A549 (cell line): ENCODE measurements around the gene PRKX. TPM values are rescaled to one million over a fixed set of nuclear protein-coding genes. Genes with fewer than 3 reads are reported as not detected.
"Not testable (repeated sequence)": the region's sequence is repeated elsewhere in the genome, so short reads cannot be mapped to it uniquely, and the experiment has no call there.

Source experiments
- ATAC-seq, 2 experiments: fragments of 200-7000 bp in 1 of 2; fragments of >200 bp in 1 of 2; cut with Nextera tagmentation in 1 of 2; cut with Tn5 transposase in 1 of 2; 3 replicates each; pipeline versions ENCODE4 v1.8.0 to v1.9.1; 2018 to 2020; ENCODE audit warnings: mild to moderate bottlenecking in 1 of 2, moderate library complexity in 1 of 2
- CTCF ChIA-PET: fragments of 300-600 bp; sonication (Branson Sonifier 250); formaldehyde crosslinking; extraction: SDS; loops from one replicate; lab custom pipeline; 2021; ENCODE audit warnings: antibody characterized with exemption, inconsistent platforms; lab: Yijun Ruan, JAX
- POLR2A ChIA-PET: fragments of 350-600 bp; formaldehyde crosslinking; extraction: SDS; loops from one replicate; lab custom pipeline; 2021; ENCODE audit warnings: antibody characterized with exemption, inconsistent platforms; lab: Yijun Ruan, JAX
- DNase-seq, 2 experiments: peaks; one replicate each; pipeline versions ENCODE4 v3.0.0 to v3.0.0-alpha.2; 2011 to 2016; ENCODE audit warnings: low read depth in 1 of 2, low spot score in 1 of 2
- FAIRE-seq: peaks from 2 replicates; lab custom pipeline; 2011; peaks lifted over from hg19 to GRCh38; lab: Jason Lieb, UNC
- H3K27ac ChIP-seq, 2 experiments: fragments of >200 bp; sonication (Bioruptor Twin); formaldehyde crosslinking; 3 replicates each; pipeline ENCODE4 v1.5.1; 2016 to 2017
- H3K4me1 ChIP-seq: fragments of >200 bp; sonication (Bioruptor Twin); formaldehyde crosslinking; 3 replicates; pipeline ENCODE4 v1.6.1; 2016
- H3K4me2 ChIP-seq: fragments of >200 bp; sonication (Bioruptor Twin); formaldehyde crosslinking; 3 replicates; pipeline ENCODE4 v1.6.1; 2016
- H3K4me3 ChIP-seq: fragments of >200 bp; sonication (Bioruptor Twin); formaldehyde crosslinking; 3 replicates; pipeline ENCODE4 v1.5.1; 2016
- H3K9me3 ChIP-seq: fragments of >200 bp; sonication (Bioruptor Twin); formaldehyde crosslinking; 3 replicates; pipeline ENCODE4 v1.6.1; 2016
- BHLHE40 ChIP-seq: IDR thresholded peaks from 2 replicates; pipeline ENCODE4 v1.6.1; 2012; ENCODE audit warnings: low read depth, low read length, inconsistent platforms
- CHD2 ChIP-seq: fragments of 150-350 bp; IDR thresholded peaks from 2 replicates; pipeline ENCODE4 v1.6.1; 2014; ENCODE audit warnings: low read length; ENCODE audit not compliant: partially characterized antibody
- CHD4 ChIP-seq: fragments of 200-600 bp; sonication (generic); IDR thresholded peaks from 2 replicates; pipeline ENCODE4 v1.6.1; 2016; ENCODE audit warnings: antibody characterized with exemption, mild to moderate bottlenecking, borderline replicate concordance
- HOXA7 ChIP-seq: fragments of 250-450 bp; sonication (Bioruptor Pico); IDR thresholded peaks from 2 replicates; pipeline ENCODE4 v1.5.0; 2020; ENCODE audit warnings: mild to moderate bottlenecking, moderate library complexity
- KDM1A ChIP-seq: fragments of 200-600 bp; sonication (generic); IDR thresholded peaks from 2 replicates; pipeline ENCODE4 v1.6.1; 2016; ENCODE audit warnings: low read depth, mild to moderate bottlenecking
- KDM5A ChIP-seq: fragments of 200-600 bp; sonication (generic); IDR thresholded peaks from 2 replicates; pipeline ENCODE4 v1.6.1; 2016; ENCODE audit warnings: antibody characterized with exemption, mild to moderate bottlenecking
- MYC ChIP-seq: IDR thresholded peaks from 2 replicates; pipeline ENCODE4 v1.6.1; 2012; ENCODE audit warnings: mild to moderate bottlenecking, inconsistent platforms, low read length, improper control_type of control experiment, borderline replicate concordance
- RNF2 ChIP-seq: fragments of 200-600 bp; sonication (generic); IDR thresholded peaks from 2 replicates; pipeline ENCODE4 v1.6.1; 2016; ENCODE audit warnings: low read depth, mild to moderate bottlenecking, antibody characterized with exemption, moderate library complexity, borderline replicate concordance
- SREBF2 ChIP-seq: fragments of 450-650 bp; IDR thresholded peaks from 2 replicates; pipeline ENCODE4 v1.6.1; 2014; ENCODE audit warnings: mild to moderate bottlenecking, moderate library complexity
- USF2 ChIP-seq: fragments of 450-650 bp; IDR thresholded peaks from 2 replicates; pipeline ENCODE4 v1.6.1; 2014; ENCODE audit warnings: antibody characterized with exemption
- ZSCAN20 ChIP-seq: fragments of 250-450 bp; sonication (Bioruptor Pico); IDR thresholded peaks from 2 replicates; pipeline ENCODE4 v1.8.0; 2022; ENCODE audit warnings: mild to moderate bottlenecking, moderate library complexity
- WGBS: methylation state at CpG from one replicate; pipeline ENCODE4 v1.1.6; 2017; ENCODE audit errors: missing lambda C conversion rate; 5-methylcytosine and 5-hydroxymethylcytosine counted together
- polyA plus RNA-seq, 4 experiments: library from polyadenylated mRNA; depleted of rRNA in 3 of 4; stranded (reverse); fragments of >200 nt; fragmentation: RNase III in 1 of 4; extraction: RNeasy Plus Mini Kit Qiagen cat#74134 plus additional on column Dnase treatment in 1 of 4; gene quantifications; 2 replicates in 3 of 4; 3 replicates in 1 of 4; pipeline ENCODE4 v1.2.3, GENCODE V29; 2011 to 2017
- TF ChIP-seq, protein P1 (sequence below): IDR thresholded peaks from 2 replicates; pipeline ENCODE4 v1.6.1; 2012

PRKX gene
- polyA plus RNA-seq, 2 of the 4 experiments (the other 2 are of a cell fraction) = 18.2 to 36.0 TPM

DNA sequence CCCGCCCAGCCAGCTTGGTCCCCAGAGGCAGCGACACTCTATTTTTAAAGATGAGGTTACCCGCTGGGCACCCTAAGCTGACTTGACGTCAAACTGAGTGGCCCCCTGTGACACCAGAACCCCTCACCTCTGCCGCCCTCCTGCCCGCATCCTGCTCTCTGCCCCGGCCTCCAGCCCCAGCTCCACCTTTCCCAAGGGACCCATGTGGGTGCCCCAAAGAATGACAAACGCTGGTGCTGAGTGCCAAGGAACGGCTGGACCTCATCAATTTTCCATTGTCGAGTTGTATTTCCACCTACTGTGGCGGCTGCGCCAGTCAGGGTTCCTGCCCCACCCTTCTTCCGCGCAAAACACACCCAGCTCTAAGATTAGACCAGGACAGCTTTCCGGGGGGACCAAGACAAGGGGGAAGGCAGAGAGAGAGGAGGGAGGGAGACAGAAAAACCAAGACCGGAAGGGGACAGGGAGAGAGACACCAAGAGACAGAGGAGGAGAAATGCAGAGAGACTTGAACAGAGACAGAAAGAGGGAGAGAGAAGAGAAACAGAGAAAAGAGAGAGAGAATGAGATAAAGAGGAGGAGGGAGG, 2.0 kb downstream of the PRKX start:
- Histone ChIP-seq H3K4me3 (peak overlapping the region; percentile 63), H3K4me1 (peaks cover 7% of the 10 kb centered on the region; the same call in 1 of the 3 replicates), H3K4me2 (peak overlapping the region; percentile 82), H3K27ac (peak overlapping the region; percentile 87 to 95; a peak in 3 of 6 replicates), H3K9me3 (no peaks in the 10 kb centered on the region)
- ChIA-PET POLR2A (no interaction called here), CTCF (interaction anchor here (0.9 to 1.0 kb wide), 3 partner anchors 60 to 162 kb away, joined by 3 to 4 read pairs (median 3); no protein-coding TSS in a partner anchor)
- WGBS = 91% methylated on average over 16 of the region's 16 CpGs
- no peak for TF ChIP-seq CHD2
- TF ChIP-seq KDM1A = no peak
- no peak for TF ChIP-seq MYC
- TF ChIP-seq KDM5A = no peak
- TF ChIP-seq, protein P1, sequence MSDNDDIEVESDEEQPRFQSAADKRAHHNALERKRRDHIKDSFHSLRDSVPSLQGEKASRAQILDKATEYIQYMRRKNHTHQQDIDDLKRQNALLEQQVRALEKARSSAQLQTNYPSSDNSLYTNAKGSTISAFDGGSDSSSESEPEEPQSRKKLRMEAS = no peak
- no peak for TF ChIP-seq RNF2
- TF ChIP-seq CHD4 = no peak
- TF ChIP-seq HOXA7 (CRISPR knock-in tag) = no peak
- no peak for TF ChIP-seq USF2
- ATAC-seq (no peak), DNase-seq (no peak), FAIRE-seq (no peak)

GRCh38 chrX:3707673-3708274, 5.7 kb downstream of the PRKX start:
- ATAC-seq = peak in 1 of 2 experiments; percentile 48; a peak in 2 of 6 replicates

GRCh38 chrX:3706481-3706880, 7.0 kb downstream of the PRKX start:
- Histone ChIP-seq H3K4me2 (no peak overlapping the region), H3K9me3 (no peaks in the 10 kb centered on the region), H3K27ac (no peak overlapping the region), H3K4me1 (no peaks in the 10 kb centered on the region), H3K4me3 (no peak overlapping the region)
- no peak for ATAC-seq
- FAIRE-seq = no peak
- no peak for DNase-seq
- WGBS = 92% methylated on average over 11 of the region's 11 CpGs
- CTCF ChIA-PET = no interaction called here
- no peak for TF ChIP-seq SREBF2
- no peak for TF ChIP-seq ZSCAN20
- TF ChIP-seq BHLHE40 = no peak
- TF ChIP-seq, protein P1 = no peak
- POLR2A ChIA-PET = no interaction called here

More at GRCh38 chrX:3707673-3708274, 5.7 kb downstream of the PRKX start:
- H3K9me3 ChIP-seq, H3K4me3 ChIP-seq, POLR2A ChIA-PET, H3K4me1 ChIP-seq, FAIRE-seq, H3K27ac ChIP-seq, H3K4me2 ChIP-seq, CTCF ChIA-PET, DNase-seq: not testable (repeated sequence)
- WGBS = 69% methylated on average over 3 of the region's 8 CpGs

GRCh38 chrX:3703251-3703650, 10.2 kb downstream of the PRKX start:
- ATAC-seq, DNase-seq, H3K27ac ChIP-seq, H3K4me3 ChIP-seq, H3K4me1 ChIP-seq, H3K9me3 ChIP-seq, POLR2A ChIA-PET, H3K4me2 ChIP-seq, CTCF ChIA-PET: not testable (repeated sequence)
- peak; percentile 59 for FAIRE-seq
- 77% methylated on average over 3 of the region's 3 CpGs for WGBS

DNA sequence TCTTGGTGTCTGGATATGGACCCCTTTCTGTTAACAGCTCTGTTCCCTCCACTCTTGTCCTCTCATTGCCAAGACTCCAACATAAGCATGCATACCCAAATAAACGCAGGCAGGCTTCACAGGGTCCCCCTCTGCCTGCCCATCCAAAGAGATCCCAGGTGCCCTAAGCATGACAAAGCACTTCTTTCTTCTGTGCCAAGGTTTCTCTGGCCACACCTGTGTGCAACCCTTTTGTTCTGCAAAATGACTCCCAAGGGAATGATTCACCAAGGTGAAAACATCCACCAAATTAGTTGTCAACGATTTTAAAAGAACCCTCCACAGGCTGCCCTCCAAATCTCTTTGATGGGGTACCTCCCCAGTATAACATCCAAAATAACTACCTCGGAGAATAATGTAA, 11.4 kb downstream of the PRKX start:
- H3K9me3 ChIP-seq, H3K4me2 ChIP-seq, H3K4me1 ChIP-seq, H3K27ac ChIP-seq, DNase-seq, CTCF ChIA-PET, H3K4me3 ChIP-seq, ATAC-seq, POLR2A ChIA-PET: not testable (repeated sequence)
- peak; percentile 18 for FAIRE-seq
- WGBS = 79% methylated on average over 3 of the region's 3 CpGs

DNA sequence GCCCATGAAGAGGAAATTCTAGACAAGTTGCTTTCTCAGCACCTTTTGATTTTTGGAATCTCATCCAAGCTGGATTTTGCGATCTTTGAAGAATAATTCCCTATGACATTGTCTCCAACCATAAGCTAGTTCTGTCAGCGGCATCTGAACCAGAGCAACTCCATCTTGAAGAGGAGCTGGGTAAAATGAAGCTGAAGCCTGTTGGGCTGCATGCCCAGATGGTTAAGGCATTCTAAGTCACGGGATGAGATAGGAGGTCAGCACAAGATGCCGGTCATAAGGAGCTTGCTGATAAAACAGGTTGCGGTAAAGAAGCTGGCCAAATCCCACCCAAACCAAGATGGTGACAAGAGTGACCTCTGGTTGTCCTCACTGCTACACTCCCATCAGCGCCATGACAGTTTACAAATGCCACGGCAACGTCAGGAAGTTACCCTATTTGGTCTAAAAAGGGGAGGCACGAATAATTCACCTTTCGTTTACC, 12.0 kb downstream of the PRKX start:
- POLR2A ChIA-PET, H3K4me3 ChIP-seq, H3K27ac ChIP-seq, H3K4me2 ChIP-seq, CTCF ChIA-PET, H3K9me3 ChIP-seq, FAIRE-seq, DNase-seq, H3K4me1 ChIP-seq, ATAC-seq: not testable (repeated sequence)
- WGBS = 96% methylated on average over 10 of the region's 10 CpGs
